ENCODE data around the gene PDLIM1. TPM values are rescaled to one million over a fixed set of nuclear protein-coding genes. Genes with fewer than 3 reads are reported as not detected.

The PDLIM1 gene
- total and polyA plus RNA-seq, 2 of the 13 experiments (the other 11 are each of a cell fraction or from before 2014, with no cell fraction given), result 119 to 123 TPM

DNA sequence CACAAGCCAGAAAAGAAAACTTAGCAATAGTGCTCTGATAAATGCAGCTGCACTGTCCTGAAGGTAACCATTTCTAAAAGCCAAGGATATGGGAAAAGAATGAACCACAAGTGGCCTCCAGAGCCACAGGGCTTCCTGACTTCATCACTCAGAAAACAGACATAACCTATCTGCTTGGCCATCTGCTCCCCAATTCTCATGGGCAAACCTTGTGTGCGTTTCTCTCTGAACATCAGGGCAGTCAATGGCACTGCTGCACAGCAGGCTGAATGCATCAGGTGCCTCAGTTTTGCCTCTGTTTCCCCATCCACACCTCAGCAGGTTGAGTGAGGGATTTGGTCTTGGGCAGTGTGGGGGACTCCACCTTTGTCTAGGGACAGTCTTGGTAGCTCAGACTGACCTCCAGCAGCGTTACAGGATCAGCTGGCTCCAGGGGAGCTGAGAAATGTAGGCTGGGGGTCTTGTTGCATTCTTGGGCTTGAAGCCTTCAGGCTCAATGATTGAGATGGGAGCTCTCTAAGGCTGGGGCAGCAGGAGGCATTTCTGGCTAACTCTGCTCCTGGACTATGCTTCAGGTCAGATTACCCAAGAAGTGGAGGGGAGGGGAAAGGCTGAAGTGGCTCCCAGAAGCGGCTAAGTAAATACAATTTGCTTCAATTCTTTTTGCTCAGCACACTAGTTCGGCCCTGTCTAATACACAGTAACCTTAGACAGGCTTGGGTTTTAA lies 23.6 kb upstream of the PDLIM1 start (continued):
- TF ChIP-seq, protein P1, sequence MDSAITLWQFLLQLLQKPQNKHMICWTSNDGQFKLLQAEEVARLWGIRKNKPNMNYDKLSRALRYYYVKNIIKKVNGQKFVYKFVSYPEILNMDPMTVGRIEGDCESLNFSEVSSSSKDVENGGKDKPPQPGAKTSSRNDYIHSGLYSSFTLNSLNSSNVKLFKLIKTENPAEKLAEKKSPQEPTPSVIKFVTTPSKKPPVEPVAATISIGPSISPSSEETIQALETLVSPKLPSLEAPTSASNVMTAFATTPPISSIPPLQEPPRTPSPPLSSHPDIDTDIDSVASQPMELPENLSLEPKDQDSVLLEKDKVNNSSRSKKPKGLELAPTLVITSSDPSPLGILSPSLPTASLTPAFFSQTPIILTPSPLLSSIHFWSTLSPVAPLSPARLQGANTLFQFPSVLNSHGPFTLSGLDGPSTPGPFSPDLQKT (CRISPR knock-in tag; IDR thresholded peaks at IDR 0.05; ENCODE audit: borderline replicate concordance), result no peak
- TF ChIP-seq, protein P2, sequence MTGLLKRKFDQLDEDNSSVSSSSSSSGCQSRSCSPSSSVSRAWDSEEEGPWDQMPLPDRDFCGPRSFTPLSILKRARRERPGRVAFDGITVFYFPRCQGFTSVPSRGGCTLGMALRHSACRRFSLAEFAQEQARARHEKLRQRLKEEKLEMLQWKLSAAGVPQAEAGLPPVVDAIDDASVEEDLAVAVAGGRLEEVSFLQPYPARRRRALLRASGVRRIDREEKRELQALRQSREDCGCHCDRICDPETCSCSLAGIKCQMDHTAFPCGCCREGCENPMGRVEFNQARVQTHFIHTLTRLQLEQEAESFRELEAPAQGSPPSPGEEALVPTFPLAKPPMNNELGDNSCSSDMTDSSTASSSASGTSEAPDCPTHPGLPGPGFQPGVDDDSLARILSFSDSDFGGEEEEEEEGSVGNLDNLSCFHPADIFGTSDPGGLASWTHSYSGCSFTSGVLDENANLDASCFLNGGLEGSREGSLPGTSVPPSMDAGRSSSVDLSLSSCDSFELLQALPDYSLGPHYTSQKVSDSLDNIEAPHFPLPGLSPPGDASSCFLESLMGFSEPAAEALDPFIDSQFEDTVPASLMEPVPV (CRISPR knock-in tag; IDR thresholded peaks at IDR 0.05), result no peak
- TF ChIP-seq ZNF121 (CRISPR knock-in tag; IDR thresholded peaks at IDR 0.05) (no peak), SKI (IDR thresholded peaks at IDR 0.05; ENCODE audit: partially characterized antibody) (no peak), ZNF367 (CRISPR knock-in tag; IDR thresholded peaks at IDR 0.05; ENCODE audit: borderline replicate concordance) (no peak), ZNF780A (CRISPR knock-in tag; IDR thresholded peaks at IDR 0.05) (no peak)
- TF ChIP-seq, protein P3, sequence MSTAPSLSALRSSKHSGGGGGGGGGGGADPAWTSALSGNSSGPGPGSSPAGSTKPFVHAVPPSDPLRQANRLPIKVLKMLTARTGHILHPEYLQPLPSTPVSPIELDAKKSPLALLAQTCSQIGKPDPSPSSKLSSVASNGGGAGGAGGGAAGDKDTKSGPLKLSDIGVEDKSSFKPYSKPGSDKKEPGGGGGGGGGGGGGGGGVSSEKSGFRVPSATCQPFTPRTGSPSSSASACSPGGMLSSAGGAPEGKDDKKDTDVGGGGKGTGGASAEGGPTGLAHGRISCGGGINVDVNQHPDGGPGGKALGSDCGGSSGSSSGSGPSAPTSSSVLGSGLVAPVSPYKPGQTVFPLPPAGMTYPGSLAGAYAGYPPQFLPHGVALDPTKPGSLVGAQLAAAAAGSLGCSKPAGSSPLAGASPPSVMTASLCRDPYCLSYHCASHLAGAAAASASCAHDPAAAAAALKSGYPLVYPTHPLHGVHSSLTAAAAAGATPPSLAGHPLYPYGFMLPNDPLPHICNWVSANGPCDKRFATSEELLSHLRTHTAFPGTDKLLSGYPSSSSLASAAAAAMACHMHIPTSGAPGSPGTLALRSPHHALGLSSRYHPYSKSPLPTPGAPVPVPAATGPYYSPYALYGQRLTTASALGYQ (CRISPR knock-in tag; IDR thresholded peaks at IDR 0.05), result no peak
